ENCODE measurements around the gene CORO2B.

CORO2B gene

DNA sequence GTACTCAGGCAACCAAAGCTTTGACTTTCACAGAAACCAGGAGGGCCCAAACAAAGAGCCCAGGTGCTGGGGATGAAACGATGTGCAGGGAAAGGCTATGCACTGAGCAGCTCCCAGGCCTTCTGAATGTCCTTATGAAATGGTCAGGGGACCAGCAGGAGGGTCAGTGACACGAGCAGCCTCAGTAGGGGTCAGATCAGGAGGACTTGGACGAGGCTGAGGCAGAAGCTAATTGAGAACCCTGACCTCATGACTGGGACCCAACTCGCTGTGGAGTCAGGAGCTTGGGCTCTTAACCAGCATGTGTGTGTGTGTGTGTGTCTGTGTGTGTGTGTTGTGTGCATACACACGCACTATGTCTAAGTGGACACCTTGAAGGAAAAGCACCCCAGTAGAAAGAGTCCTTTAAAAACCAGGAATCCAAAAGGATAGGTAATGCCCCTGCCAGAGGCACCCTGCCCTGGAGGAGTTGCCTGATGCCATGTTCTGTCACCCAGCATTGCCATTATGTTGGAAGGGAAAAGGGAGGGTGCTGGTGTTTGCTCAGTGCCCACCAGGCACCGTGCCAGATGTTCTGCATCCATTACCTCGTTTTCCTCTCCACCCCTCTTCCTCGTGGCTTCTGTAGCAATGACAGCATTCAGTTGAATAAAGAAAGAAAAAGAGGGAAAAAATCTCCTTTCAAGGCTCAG lies 50.9 kb downstream of the CORO2B start:
- TF ChIP-seq, protein P1, sequence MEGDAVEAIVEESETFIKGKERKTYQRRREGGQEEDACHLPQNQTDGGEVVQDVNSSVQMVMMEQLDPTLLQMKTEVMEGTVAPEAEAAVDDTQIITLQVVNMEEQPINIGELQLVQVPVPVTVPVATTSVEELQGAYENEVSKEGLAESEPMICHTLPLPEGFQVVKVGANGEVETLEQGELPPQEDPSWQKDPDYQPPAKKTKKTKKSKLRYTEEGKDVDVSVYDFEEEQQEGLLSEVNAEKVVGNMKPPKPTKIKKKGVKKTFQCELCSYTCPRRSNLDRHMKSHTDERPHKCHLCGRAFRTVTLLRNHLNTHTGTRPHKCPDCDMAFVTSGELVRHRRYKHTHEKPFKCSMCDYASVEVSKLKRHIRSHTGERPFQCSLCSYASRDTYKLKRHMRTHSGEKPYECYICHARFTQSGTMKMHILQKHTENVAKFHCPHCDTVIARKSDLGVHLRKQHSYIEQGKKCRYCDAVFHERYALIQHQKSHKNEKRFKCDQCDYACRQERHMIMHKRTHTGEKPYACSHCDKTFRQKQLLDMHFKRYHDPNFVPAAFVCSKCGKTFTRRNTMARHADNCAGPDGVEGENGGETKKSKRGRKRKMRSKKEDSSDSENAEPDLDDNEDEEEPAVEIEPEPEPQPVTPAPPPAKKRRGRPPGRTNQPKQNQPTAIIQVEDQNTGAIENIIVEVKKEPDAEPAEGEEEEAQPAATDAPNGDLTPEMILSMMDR (conservative IDR thresholded peaks at IDR 0.05; ENCODE audit: low read depth, low read length): no peak

DNA sequence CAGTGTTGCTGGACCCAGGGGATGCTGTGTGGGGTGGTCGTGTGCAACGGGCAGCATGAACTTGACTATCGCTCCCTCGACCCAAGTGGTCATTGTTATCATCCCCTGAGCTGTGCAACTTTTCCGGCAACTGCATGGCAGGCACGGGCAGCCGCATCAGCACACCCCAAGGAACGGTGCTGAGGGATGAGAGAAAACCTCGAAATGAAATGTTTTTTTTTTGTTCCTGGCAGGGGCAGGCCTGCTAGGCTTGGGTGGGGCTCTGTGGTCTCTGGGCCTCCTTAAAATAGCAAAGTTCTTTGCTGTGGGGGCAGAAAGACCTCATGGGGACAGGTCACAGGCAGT lies 51.4 kb downstream of the CORO2B start:
- TF ChIP-seq, protein P1 (conservative IDR thresholded peaks at IDR 0.05; ENCODE audit: low read depth, low read length): no peak
- DNase-seq (ENCODE audit: low read depth): no peak
- no peak overlapping the region for H3K4me3 ChIP-seq (ENCODE audit: low read length)

More for the DNA sequence above, 50.9 kb downstream of the CORO2B start:
- no peak overlapping the region for H3K4me3 ChIP-seq (ENCODE audit: low read length)
- no peak for DNase-seq (ENCODE audit: low read depth)

DNA sequence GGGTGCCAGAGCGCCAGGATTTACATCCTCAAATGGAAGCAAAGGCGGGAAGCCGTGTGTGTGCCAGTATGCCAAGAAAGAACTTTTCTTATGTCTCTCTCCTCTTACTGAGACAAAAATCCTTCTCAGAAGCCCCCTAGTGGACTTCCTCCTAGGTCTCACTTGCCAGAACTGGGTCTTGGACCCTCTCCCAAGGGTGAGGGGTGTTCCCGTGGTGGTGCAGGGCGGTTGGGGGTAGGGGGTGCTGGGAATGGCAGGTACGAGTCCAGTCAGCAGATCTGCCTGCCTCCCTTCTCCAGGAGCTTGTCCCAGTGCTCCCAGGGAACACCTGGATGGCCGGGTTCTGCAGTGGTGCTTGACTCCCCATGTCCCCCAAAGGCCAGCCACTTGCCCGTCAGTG lies 52.0 kb downstream of the CORO2B start:
- H3K4me3 ChIP-seq (ENCODE audit: low read length): no peak overlapping the region
- DNase-seq (ENCODE audit: low read depth): no peak
- TF ChIP-seq, protein P1 (conservative IDR thresholded peaks at IDR 0.05; ENCODE audit: low read depth, low read length): peak; percentile 21

DNA sequence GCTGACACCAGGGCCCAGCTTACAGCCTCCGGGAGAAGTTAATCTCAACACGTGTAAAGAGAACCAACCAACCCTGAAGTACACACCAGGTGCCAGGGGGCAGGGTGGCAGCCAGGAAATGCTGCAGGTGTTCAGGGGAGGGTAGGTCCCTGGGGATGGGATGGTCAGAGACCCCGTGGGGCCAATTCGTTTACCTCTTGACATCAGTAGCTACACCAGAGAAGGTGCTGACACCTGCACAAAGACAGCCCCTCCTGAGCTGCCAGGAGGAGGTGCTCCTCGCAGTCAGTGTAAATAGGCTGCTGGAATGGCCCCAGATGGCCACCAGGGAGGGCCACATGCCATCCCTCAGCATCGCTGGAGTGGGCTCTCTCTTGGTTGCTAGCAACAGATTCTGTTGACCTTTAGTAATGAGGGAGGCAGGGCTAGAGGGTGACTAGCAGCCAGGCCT lies 52.8 kb downstream of the CORO2B start:
- H3K4me3 ChIP-seq (ENCODE audit: low read length): no peak overlapping the region
- TF ChIP-seq, protein P1 (conservative IDR thresholded peaks at IDR 0.05; ENCODE audit: low read depth, low read length): peak; percentile 11
- no peak for DNase-seq (ENCODE audit: low read depth)

DNA sequence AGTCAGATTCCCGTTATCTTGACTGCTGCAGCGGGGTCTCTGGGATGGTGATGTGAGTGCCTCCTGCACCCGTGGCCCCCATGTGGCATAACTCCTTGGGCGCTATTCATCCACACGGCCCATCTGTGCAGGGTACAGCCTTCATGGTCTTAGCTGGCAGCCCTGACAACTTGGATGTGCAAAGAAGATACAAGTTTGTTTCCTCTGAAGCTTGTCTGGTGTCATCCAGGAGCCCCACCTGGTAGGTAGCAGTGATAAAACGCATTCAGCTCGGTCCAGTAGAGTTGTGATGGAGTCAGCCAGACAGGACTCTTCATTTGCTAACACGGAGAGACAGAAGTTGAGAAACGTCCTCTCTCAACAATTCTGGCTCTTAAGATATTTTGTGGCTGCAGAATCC lies 53.3 kb downstream of the CORO2B start:
- no peak for DNase-seq (ENCODE audit: low read depth)
- TF ChIP-seq, protein P1 (conservative IDR thresholded peaks at IDR 0.05; ENCODE audit: low read depth, low read length): no peak
- no peak overlapping the region for H3K4me3 ChIP-seq (ENCODE audit: low read length)

DNA sequence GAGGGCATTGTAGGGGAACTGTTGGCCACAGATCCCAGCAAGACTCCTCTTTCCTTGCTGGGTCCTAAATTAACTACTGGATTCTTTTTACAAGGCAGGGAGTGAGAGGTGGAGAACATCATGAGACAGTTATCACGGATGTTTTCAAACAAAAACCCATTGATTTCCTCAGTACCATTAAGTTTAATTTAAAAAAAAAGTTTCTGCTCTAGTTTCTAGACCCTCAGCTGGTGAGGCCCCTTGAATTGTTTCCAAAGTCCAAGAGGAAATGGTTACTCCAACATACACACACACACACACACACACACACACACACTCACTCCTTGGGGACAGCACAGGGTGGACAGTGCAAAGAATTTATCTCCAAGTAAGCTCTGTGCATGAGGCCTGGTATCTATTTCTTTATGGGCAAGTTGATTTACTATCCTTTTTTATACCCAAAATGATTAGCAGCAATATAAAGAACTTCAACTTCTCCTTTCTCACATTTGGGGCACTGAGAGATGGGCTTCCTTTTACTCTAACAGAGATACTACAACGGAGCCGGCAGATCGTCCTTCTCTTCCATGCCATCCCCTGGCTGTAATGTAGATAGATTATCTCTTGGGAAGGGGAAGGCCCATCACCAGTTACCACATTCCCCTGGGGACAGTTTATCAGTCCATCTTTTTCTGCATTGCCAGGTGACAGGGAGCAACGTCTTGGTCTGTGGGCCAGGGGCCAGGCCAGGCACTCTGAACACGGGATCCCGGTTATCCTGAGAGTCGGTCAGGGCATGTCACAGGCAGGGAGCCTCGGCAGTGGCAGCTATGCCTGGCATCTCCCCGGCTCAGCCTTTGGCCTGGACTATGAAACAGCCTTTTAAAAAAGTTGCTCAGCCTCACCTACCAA lies 54.7 kb downstream of the CORO2B start:
- no peak overlapping the region for H3K4me3 ChIP-seq (ENCODE audit: low read length)
- DNase-seq (ENCODE audit: low read depth): no peak
- TF ChIP-seq, protein P1 (conservative IDR thresholded peaks at IDR 0.05; ENCODE audit: low read depth, low read length): no peak
